ENCODE data around the gene MED16.

The MED16 gene

DNA sequence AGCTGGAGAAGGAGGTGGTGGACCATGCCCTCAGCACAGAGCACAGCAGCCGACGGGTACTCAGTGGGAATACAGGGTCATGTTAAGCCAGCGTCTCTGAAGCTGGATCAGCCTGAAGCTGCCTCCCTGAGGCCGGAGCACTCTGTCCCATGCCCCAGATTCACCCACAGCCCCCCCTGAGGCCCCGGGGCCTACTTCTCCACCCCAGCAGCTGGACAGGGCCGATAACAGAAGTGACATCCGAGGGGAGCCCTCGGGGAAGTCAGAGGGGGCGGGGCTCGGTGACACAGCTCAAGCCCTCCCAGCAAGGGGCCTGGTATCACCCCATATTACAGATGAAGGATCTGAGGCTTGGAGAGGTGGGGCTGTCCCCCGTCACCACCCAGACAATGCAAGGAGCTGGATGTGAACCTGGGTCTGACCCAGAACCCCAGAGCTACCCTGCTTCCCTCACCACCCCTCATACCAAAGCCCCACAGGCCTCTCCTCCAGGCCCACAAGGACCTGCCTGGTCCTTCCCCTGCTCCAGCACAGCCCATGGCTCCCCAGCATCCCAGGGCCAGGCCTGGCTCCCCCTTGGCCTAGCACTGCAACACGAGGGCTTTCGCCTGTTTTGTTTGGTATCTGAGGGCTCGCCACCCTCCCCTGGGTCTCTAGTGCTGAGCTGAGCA lies 14.3 kb upstream of the MED16 start:
- Histone ChIP-seq H3K9ac (ENCODE audit: low read depth, low read length) (no peak overlapping the region), H3K36me3 (ENCODE audit: insufficient read depth, low read length) (no peaks in the 10 kb centered on the region), H3K9me3 (ENCODE audit: control insufficient read depth, insufficient read depth, low read length) (no peaks in the 10 kb centered on the region), H3K4me1 (ENCODE audit: insufficient read depth, low read length) (peaks cover 5% of the 10 kb centered on the region; the same call in 1 of the 2 replicates)

DNA sequence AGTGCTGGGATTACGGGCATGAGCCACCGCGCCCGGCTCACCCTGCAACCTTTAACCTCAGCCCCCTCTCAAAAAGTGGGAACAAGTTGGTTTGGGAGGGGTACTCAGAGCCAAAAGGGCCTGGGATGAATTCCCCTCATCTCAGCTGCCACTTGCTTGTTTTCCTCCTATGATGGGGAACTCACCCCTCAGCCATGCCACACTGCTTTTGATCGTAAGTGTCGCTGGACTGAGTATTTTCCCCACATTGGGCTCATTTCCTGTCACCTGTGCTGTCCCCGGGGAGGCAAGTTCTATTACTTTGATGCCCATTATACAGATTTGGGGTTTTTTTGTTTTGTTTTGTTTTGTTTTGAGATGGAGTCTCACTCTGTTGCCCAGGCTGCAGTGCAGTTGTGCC lies 13.5 kb upstream of the MED16 start:
- Histone ChIP-seq H3K9ac (ENCODE audit: low read depth, low read length) (no peak overlapping the region), H3K9me3 (ENCODE audit: control insufficient read depth, insufficient read depth, low read length) (no peaks in the 10 kb centered on the region), H3K4me1 (ENCODE audit: insufficient read depth, low read length) (peaks cover 5% of the 10 kb centered on the region; the same call in 1 of the 2 replicates), H3K36me3 (ENCODE audit: insufficient read depth, low read length) (no peaks in the 10 kb centered on the region)

DNA sequence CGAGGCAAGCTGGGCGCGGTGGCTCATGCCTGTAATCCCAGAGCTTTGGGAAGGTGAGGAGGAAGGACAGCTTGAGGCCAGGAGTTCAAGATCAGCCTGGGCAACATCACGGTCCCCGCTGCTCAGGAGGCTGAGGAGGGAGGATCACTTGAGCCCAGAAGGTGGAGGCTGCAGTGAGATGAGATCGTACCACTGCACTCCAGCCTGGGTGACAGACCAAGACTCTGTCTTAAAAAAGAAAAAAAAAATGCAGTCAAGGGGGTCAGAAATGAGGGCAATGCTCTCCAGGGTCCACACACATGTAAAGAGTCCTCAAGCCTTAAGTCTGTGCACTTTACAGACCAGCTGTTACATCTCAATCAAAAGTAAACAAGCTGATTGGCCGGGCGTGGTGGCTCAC lies 11.6 kb upstream of the MED16 start:
- Histone ChIP-seq H3K4me1 (ENCODE audit: insufficient read depth, low read length) (peaks cover 5% of the 10 kb centered on the region; the same call in 1 of the 2 replicates), H3K9ac (ENCODE audit: low read depth, low read length) (no peak overlapping the region), H3K36me3 (ENCODE audit: insufficient read depth, low read length) (no peaks in the 10 kb centered on the region), H3K9me3 (ENCODE audit: control insufficient read depth, insufficient read depth, low read length) (no peaks in the 10 kb centered on the region)

DNA sequence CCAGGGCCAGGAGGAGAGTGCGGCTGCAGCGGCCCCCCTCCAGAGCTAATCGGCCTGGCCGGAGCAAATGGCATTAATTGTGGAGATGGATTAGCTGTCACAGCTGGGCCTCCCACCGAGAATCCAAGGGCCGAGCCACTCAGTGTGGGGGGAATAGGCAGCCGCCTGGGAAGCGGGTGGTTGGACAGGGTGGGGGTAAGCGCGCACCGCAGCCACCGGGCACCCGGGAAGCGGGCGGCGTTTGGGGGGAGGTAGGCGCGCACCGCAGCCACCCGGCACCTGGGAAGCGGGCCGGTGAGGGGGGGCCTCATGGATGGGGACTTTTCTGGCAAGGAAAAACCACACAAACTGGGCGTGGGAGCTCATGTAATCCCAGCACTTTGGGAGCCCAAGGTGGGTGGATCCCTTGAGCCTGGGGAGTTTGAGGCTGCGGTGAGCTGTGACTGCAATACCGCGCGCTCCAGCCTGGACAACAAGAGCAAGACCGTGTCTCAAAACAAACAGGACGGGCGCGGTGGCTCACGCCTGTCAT lies 10.3 kb upstream of the MED16 start:
- Histone ChIP-seq H3K9me3 (ENCODE audit: control insufficient read depth, insufficient read depth, low read length) (no peaks in the 10 kb centered on the region), H3K9ac (ENCODE audit: low read depth, low read length) (no peak overlapping the region), H3K36me3 (ENCODE audit: insufficient read depth, low read length) (no peaks in the 10 kb centered on the region), H3K4me1 (ENCODE audit: insufficient read depth, low read length) (no peaks in the 10 kb centered on the region; the same call in 1 of the 2 replicates)

DNA sequence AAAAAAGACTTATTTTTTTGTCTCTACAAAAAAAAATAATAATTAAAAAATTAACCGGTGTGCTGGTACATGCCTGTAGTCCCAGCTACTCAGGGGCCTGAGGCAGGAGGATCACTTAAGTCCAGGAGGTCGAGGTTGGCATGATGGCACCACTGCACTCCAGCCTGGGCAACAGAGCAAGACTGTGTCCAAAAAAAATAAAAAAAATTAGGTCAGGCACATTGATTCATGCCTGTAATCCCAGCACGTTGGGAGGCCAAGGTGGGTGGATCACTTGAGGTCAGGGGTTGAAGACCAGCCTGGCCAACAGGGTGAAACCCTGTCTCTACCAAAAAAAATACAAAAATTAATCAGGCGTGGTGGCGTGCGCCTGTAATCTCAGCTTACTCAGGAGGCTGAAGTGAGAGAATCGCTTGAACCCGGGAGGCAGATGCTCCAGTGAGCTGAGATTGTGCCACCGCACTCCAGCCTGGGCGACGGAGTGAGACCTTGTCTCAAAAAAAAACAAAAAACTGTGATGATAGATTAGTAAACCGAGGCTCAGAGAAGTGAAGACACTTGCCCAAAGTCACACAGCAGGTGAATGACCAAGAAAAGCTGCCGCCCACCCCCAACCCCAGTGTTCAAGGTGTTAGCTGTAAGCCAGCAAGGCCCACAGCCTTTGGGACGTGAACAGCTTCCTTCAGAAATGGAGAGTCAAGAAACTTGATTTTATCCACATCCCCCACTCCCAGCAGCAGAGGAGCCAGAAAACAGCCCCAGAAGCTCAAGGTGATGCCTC lies 9.6 kb upstream of the MED16 start:
- no peaks in the 10 kb centered on the region; the same call in 1 of the 2 replicates for H3K4me1 ChIP-seq (ENCODE audit: insufficient read depth, low read length)
- H3K36me3 ChIP-seq (ENCODE audit: insufficient read depth, low read length) = no peaks in the 10 kb centered on the region
- no peak overlapping the region for H3K9ac ChIP-seq (ENCODE audit: low read depth, low read length)
- H3K9me3 ChIP-seq (ENCODE audit: control insufficient read depth, insufficient read depth, low read length) = no peaks in the 10 kb centered on the region

DNA sequence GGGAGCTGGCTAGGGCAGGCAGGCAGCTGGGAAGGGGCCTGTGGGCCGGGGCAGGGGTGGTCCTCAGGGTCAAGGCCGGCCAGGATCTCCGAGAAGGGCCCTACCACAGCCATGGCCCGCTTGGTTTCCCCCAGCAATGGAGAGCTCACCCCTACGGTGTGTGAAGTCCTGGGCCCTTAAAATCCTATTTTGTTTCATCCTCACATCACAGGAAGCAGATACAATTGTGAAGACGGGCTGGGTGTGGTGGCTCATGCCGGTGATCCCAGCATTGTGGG lies 9.0 kb upstream of the MED16 start:
- Histone ChIP-seq H3K9ac (ENCODE audit: low read depth, low read length) (no peak overlapping the region), H3K9me3 (ENCODE audit: control insufficient read depth, insufficient read depth, low read length) (no peaks in the 10 kb centered on the region), H3K36me3 (ENCODE audit: insufficient read depth, low read length) (no peaks in the 10 kb centered on the region), H3K4me1 (ENCODE audit: insufficient read depth, low read length) (no peaks in the 10 kb centered on the region; the same call in 1 of the 2 replicates)

DNA sequence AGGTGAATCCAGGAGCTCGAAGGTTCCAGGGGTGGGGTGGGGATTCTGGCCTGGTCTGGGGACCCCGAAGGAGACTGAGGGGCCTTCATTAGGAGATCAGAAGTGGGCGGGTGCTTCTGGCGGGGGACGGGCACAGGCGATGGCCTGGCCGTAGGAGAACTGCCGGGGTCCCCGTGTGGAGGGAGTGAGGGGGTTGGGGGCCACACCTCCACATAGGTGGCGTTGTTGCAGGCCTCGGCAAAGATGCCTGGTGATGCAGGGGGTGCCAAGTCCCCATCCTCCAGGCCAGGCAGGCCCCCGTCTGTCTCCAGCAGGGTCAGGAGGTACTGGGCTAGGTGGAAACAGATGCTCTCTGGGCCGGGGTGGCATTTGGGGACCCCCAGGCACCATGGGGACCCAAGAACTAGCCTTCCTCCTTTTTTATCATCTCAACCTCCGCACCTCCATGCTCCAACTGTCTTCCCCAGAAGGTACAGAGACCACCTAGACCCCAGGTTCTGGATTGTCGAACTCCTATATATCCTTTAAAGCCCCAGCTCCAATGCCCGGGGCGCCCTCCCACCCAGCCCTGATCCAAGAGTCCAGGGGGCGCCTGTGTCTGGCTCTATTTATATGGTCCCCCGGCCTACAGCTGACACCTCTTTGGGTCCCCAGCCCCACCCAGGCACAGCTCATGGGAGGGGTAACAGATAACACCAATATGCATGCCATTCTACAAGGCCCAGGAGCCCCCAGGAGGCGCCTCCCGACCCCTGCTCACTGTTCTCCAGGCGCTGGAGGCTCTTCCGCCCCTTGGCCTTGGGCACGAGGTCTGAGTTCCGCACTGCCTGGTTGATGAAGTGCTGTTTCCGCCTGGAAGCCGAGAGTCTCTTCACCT lies 8.5 kb upstream of the MED16 start:
- no peaks in the 10 kb centered on the region; the same call in 1 of the 2 replicates for H3K4me1 ChIP-seq (ENCODE audit: insufficient read depth, low read length)
- H3K9me3 ChIP-seq (ENCODE audit: control insufficient read depth, insufficient read depth, low read length) = no peaks in the 10 kb centered on the region
- no peak overlapping the region for H3K9ac ChIP-seq (ENCODE audit: low read depth, low read length)
- no peaks in the 10 kb centered on the region for H3K36me3 ChIP-seq (ENCODE audit: insufficient read depth, low read length)

DNA sequence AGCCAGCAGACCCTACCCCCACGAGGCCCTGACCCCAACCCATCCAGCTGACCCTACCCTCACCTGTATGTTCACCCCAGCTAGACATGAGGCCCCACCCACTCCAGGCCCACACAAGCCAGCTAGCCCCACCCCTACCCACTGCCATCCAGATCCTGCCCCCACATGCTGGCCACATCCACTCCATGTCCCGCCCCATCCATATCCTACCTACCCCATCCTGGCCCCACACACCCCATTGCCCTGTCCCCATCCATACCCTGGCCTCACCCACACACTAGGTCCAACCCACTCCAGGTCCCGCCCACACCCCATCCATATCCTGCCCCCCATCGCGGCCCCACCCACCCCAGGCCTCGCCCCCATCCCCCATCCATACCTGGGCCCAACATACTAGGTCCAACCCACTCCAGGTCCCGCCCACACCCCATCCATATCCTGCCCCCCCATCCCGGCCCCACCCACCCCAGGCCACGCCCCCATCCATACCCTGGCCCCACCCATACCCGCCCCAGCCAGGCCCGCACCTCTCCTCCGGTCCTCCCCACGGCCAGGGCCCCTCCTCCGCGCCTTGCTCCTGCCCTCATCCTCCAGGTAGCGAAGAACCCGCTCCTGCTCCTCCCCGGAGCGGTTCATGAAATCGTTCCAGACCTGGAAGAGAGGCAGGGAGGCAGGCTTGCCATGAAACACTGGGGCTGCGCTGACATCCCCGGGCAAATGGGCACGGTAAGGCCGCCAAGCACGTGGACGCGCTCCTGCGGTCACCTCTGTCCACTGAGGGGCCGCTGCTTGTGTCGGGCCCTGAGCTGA lies 7.5 kb upstream of the MED16 start:
- no peaks in the 10 kb centered on the region; the same call in 1 of the 2 replicates for H3K4me1 ChIP-seq (ENCODE audit: insufficient read depth, low read length)

DNA sequence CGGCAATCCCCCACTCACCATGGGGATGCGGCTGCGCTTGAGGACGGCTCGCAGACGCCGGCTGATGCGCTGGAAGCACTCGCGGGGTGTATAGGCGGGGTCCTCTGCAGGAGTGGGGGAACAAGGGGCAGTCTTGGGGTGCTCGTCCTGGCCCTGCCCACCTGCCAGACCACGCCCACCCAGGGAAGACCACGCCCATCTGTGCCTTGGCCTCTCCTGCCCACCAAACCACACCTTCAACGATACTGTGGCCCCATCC lies 7.0 kb upstream of the MED16 start:
- Histone ChIP-seq H3K9ac (ENCODE audit: low read depth, low read length) (no peak overlapping the region), H3K4me1 (ENCODE audit: insufficient read depth, low read length) (no peaks in the 10 kb centered on the region; the same call in 1 of the 2 replicates), H3K9me3 (ENCODE audit: control insufficient read depth, insufficient read depth, low read length) (no peaks in the 10 kb centered on the region), H3K36me3 (ENCODE audit: insufficient read depth, low read length) (no peaks in the 10 kb centered on the region)

More for the DNA sequence above, 7.5 kb upstream of the MED16 start:
- no peak overlapping the region for H3K9ac ChIP-seq (ENCODE audit: low read depth, low read length)
- no peaks in the 10 kb centered on the region for H3K9me3 ChIP-seq (ENCODE audit: control insufficient read depth, insufficient read depth, low read length)
- no peaks in the 10 kb centered on the region for H3K36me3 ChIP-seq (ENCODE audit: insufficient read depth, low read length)

DNA sequence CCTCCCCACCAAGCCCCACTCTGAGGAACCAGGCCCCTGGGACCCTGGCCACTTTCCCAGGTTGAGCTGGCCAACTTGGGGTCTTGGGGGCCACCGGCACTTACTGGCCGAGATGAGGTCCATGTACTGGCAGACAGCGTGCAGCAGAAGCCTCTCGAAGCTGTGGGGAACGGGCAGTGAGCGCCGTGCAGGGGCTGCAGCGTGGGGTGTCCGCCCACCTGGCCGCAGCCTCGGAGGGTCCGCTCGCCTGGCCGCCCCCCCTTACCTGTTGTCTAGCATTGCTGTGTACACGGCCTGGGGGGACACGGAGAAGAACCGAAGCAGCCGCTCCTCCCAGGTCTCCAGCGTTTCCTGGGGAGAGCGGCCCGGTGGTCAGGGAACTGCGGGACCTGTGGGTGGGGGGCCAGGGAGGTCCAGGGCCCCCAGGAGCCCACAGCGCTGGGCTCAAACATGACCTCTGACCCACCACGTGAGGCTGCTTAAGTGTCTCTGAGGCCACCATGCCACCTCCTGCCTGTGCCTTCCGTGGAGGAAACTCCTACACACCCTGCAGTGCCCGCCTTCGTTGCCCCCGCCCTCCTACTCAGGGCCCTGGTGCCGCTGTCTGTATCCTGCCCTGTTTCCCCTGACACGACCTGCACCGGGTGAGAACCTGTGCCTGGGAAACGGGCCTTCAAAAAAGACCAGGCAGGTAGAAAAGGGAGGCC lies 6.5 kb upstream of the MED16 start:
- H3K9me3 ChIP-seq (ENCODE audit: control insufficient read depth, insufficient read depth, low read length) = no peaks in the 10 kb centered on the region
- H3K36me3 ChIP-seq (ENCODE audit: insufficient read depth, low read length) = no peaks in the 10 kb centered on the region
- H3K4me1 ChIP-seq (ENCODE audit: insufficient read depth, low read length) = no peaks in the 10 kb centered on the region; the same call in 1 of the 2 replicates
- H3K9ac ChIP-seq (ENCODE audit: low read depth, low read length) = no peak overlapping the region

DNA sequence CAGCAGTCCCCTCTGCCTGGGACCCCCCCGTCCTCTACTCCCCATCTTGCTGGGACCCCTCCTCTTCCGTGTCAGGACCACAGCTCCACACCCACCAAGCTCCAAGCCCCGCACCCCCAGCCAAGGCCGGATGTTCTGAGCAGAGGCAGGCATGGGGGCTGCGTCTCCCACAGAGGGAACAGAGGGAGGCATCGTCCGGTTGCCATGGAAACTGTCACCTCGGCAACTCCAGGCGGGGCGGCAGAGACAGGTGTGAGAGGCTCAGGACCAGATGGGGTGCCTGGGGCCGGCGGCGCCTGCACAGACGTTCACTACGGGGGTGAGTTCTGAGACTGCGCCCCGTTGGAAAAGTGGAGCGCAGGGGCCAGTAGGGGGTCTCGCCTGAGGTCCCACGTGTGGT lies 5.7 kb upstream of the MED16 start:
- H3K4me1 ChIP-seq (ENCODE audit: insufficient read depth, low read length) = no peaks in the 10 kb centered on the region; the same call in 1 of the 2 replicates
- H3K36me3 ChIP-seq (ENCODE audit: insufficient read depth, low read length) = no peaks in the 10 kb centered on the region
- no peaks in the 10 kb centered on the region for H3K9me3 ChIP-seq (ENCODE audit: control insufficient read depth, insufficient read depth, low read length)
- no peak overlapping the region for H3K9ac ChIP-seq (ENCODE audit: low read depth, low read length)

DNA sequence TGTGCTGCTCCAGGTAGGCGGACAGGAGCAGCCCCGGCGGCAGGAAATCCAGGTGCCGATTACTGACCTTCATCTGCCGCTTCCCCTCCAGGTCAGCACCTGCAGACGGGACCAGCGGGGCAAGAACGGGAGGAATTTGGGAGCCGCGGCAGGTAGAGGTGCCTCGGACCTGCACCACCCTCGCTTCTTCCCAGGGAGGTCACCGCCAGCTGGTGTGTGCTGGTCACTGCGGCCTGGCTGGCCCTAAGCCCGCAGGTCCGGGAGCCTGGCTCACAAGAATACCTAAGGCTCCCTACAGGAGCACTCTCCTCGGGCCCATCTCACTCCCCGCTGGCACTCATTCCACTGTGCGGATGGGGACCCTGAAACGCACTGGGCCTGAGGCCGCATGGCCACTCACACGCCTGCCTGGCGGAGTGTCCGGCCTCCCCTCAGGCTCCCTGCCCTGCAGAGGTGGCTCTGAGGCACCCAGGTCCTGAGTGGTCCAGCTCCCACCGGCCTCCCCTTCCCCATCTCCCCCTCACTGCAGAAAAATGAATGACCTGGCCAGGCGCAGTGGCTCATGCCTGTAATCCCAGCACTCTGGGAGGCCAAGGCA lies 4.6 kb upstream of the MED16 start:
- H3K9ac ChIP-seq (ENCODE audit: low read depth, low read length) = no peak overlapping the region
- H3K9me3 ChIP-seq (ENCODE audit: control insufficient read depth, insufficient read depth, low read length) = no peaks in the 10 kb centered on the region
- H3K36me3 ChIP-seq (ENCODE audit: insufficient read depth, low read length) = no peaks in the 10 kb centered on the region
- no peaks in the 10 kb centered on the region; the same call in 1 of the 2 replicates for H3K4me1 ChIP-seq (ENCODE audit: insufficient read depth, low read length)

DNA sequence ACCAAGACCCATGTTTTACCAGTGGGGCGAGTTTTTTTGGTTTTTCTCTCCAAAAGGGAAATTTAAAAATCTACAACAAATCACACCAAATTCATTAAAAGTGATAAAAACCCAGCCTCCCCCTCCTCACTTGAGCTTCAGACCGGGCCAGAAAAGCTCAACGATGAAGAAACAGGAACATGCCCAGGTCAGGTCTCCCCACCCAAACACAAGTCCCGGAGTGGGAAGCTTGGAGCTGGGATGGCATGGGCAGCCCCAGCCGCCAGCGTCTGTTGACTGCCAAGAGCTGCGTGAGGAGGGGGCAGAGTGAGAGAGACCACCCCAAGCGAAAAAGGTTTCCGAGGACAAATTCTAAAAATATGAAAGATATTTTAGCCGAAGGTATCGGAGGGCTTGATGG lies 4.0 kb upstream of the MED16 start:
- no peak overlapping the region for H3K9ac ChIP-seq (ENCODE audit: low read depth, low read length)
- no peaks in the 10 kb centered on the region; the same call in 1 of the 2 replicates for H3K4me1 ChIP-seq (ENCODE audit: insufficient read depth, low read length)
- H3K36me3 ChIP-seq (ENCODE audit: insufficient read depth, low read length) = no peaks in the 10 kb centered on the region
- H3K9me3 ChIP-seq (ENCODE audit: control insufficient read depth, insufficient read depth, low read length) = no peaks in the 10 kb centered on the region
